GM19239 (cell line): Measurements from ENCODE around the gene MMP7.

Experiments
- DNase-seq: peaks from one replicate; pipeline ENCODE4 v3.0.0; 2011; ENCODE audit warnings: low spot score; ENCODE audit not compliant: insufficient read length
- FAIRE-seq: peaks from 2 replicates; lab custom pipeline; 2011; peaks lifted over from hg19 to GRCh38; lab: Jason Lieb, UNC

The MMP7 gene

GRCh38 chr11:102530558-102530957 lies at the start of gene MMP7:
MMP7 (minus strand) TSS chr11:102530747; CDS start chr11:102530700, 47 bp downstream.
- no peak for DNase-seq
- FAIRE-seq: no peak

- FAIRE-seq: peak; percentile 54
These were observed 47.2 kb upstream of the MMP7 start for GRCh38 chr11:102577723-102578122.

GRCh38 chr11:102577182-102577581 lies 46.6 kb upstream of the MMP7 start:
- DNase-seq (no peak), FAIRE-seq (peak; percentile 68)

More at GRCh38 chr11:102577723-102578122, 47.2 kb upstream of the MMP7 start:
- DNase-seq: no peak

GRCh38 chr11:102576350-102576749 lies 45.8 kb upstream of the MMP7 start:
- DNase-seq (no peak), FAIRE-seq (peak; percentile 89)

- DNase-seq (no peak), FAIRE-seq (no peak)
These were observed 44.5 kb upstream of the MMP7 start for GRCh38 chr11:102575012-102575411.

GRCh38 chr11:102573851-102574250 lies 43.3 kb upstream of the MMP7 start:
- no peak for FAIRE-seq
- DNase-seq: no peak

GRCh38 chr11:102572554-102573220 lies 42.1 kb upstream of the MMP7 start:
- no peak for FAIRE-seq
- no peak for DNase-seq

- DNase-seq (no peak), FAIRE-seq (no peak)
These were observed 38.3 kb upstream of the MMP7 start for GRCh38 chr11:102568851-102569250.

GRCh38 chr11:102566112-102566511 lies 35.6 kb upstream of the MMP7 start:
- DNase-seq: no peak
- FAIRE-seq: no peak

DNA sequence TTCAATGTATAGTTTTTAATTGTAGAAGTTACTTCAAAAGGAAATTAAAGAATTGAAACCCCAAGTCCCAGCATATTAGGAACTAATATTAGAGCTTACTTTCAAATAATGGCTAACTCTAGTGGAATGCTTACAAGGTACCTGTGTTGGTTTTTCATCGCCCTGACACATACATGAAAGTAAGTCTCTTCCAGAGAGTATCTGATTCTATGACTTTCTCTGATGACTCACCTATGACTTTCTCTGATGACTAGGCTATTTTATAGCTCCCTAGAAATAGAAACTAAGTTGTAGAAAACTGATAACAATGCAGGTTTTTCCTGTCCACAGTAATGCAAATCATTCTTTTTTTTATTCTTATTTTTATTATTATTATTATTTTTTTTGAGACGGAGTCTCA lies 33.6 kb upstream of the MMP7 start:
- no peak for DNase-seq
- peak; percentile 59 for FAIRE-seq

- FAIRE-seq (no peak), DNase-seq (no peak)
These were observed 31.1 kb upstream of the MMP7 start for GRCh38 chr11:102561636-102562035.

- peak; percentile 94 for FAIRE-seq
- DNase-seq: peak; percentile 16
These were observed 30.0 kb upstream of the MMP7 start for GRCh38 chr11:102560555-102561011.

GRCh38 chr11:102559839-102560238 lies 29.3 kb upstream of the MMP7 start:
- DNase-seq: no peak
- peak; percentile 86 for FAIRE-seq

- FAIRE-seq: no peak
- DNase-seq: no peak
These were observed 24.5 kb upstream of the MMP7 start for GRCh38 chr11:102555091-102555490.

DNA sequence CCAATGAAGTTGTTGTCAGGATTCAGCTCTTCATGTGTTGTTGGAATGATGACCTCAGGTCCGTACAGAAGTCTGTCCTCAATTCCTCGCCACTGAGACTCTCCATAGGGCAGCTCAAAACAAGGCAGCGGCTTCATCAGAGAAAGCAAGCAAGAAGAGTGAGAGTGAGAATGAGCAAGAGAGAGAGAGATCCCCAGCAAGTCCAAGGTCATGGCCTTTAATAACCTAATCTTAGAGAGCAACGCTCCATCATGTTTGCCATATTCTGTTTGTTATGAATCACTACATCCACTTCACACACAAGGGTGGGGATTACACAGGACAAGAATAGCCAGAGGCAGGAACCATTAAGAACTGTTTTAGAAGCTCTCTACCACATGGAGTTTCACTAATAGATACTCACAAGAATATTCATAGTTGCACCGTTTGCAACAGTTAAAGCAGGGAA lies 23.3 kb upstream of the MMP7 start:
- DNase-seq: no peak

GRCh38 chr11:102552447-102553194 lies 22.1 kb upstream of the MMP7 start:
- no peak for DNase-seq
- FAIRE-seq: peak; percentile 58

More for the DNA sequence above, 23.3 kb upstream of the MMP7 start:
- peak; percentile 90 for FAIRE-seq

- peak; percentile 79 for FAIRE-seq
- DNase-seq: no peak
These were observed 21.5 kb upstream of the MMP7 start for GRCh38 chr11:102552020-102552419.

GRCh38 chr11:102551169-102551781 lies 20.7 kb upstream of the MMP7 start:
- DNase-seq (no peak), FAIRE-seq (peak; percentile 60)

GRCh38 chr11:102546923-102547471 lies 16.4 kb upstream of the MMP7 start:
- FAIRE-seq (peak; percentile 75), DNase-seq (no peak)

GRCh38 chr11:102546427-102546826 lies 15.9 kb upstream of the MMP7 start:
- DNase-seq (no peak), FAIRE-seq (peak; percentile 88)

DNA sequence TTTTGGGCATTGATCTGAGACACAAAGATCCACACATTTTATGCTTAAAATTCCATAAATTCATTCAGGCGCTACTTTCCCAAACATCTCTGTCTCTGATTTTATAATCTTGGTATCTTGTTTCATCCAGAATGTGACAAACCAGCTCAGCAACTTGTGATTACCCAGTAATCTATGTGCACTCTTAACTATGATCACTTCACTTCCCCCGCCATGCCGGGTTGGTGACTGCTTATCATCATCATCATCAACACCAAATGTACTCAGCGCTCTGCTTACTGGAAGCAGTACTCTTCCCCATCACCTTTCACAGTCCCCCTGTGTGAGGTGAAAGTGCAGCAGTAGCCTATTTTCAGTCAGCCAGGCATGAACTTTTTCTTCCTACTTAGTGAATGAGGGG lies 15.2 kb upstream of the MMP7 start:
- DNase-seq (no peak), FAIRE-seq (no peak)
